Activated CD4-positive, alpha-beta T cell treated with anti-CD3 and anti-CD28 coated beads, Interleukin-2, amount 10 ng/mL, durations not matched to agents 7 days and 5 days (primary cell): Measurements from ENCODE around the gene LRRTM4. TPM values are rescaled to one million over a fixed set of nuclear protein-coding genes. Genes with fewer than 3 reads are reported as not detected.

Source experiments
- CTCF ChIA-PET: fragments of 350-600 bp; sonication (Branson Sonifier 250); formaldehyde crosslinking; loops from one replicate; lab custom pipeline; 2021; ENCODE audit warnings: antibody characterized with exemption; lab: Charles Lee
- POLR2A ChIA-PET: fragments of 350-600 bp; sonication (Branson Sonifier 250); formaldehyde crosslinking; loops from one replicate; lab custom pipeline; 2021; ENCODE audit warnings: antibody characterized with exemption; lab: Charles Lee
- DNase-seq: peaks from one replicate; pipeline ENCODE4 v3.0.0-alpha.2; 2020
- H3K27ac Mint-ChIP-seq: one replicate; pipeline ENCODE4 v1.8.0; 2021; ENCODE audit warnings: mild to moderate bottlenecking, moderate library complexity, mixed read lengths
- H3K27me3 Mint-ChIP-seq: one replicate; pipeline ENCODE4 v1.8.0; 2021; ENCODE audit warnings: mixed read lengths
- H3K36me3 Mint-ChIP-seq: one replicate; pipeline ENCODE4 v1.8.0; 2021; ENCODE audit warnings: low read depth, mixed read lengths
- H3K4me1 Mint-ChIP-seq: one replicate; pipeline ENCODE4 v1.8.0; 2021; ENCODE audit warnings: mixed read lengths
- H3K4me3 Mint-ChIP-seq: one replicate; pipeline ENCODE4 v1.8.0; 2021; ENCODE audit warnings: mild to moderate bottlenecking, moderate library complexity, mixed read lengths
- H3K9me3 Mint-ChIP-seq: one replicate; pipeline ENCODE4 v1.8.0; 2021; ENCODE audit warnings: mixed read lengths
- total RNA-seq, 2 experiments: library from RNA; stranded (reverse); gene quantifications; one replicate each; pipeline ENCODE4 v1.2.3, GENCODE V29; 2021

The LRRTM4 gene
- total RNA-seq, 2 experiments from 2014 or later, result not detected

DNA sequence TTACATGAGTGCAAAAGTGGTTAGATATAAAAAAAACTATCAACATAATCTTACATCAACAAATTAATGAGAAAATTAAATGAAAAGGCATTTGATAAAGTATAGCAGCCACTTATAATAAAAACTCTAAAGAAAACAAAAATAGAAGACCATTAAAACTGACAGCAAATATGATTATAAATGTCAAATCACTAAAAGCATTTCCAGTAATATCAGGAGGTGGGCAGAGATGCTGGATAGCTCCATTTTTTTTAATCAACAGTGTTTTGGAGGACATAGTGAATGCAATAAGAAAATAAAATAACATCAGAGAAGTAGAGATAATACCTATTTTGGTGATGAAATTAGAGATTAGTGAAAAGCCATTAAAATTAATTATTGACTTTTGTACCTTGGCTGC lies 173.4 kb downstream of the LRRTM4 start:
- no peak for DNase-seq
- POLR2A ChIA-PET, result no interaction called here
- CTCF ChIA-PET, result no interaction called here
- Mint-ChIP-seq H3K4me1 (no peaks in the 10 kb centered on the region), H3K27ac (no peak overlapping the region), H3K27me3 (no peaks in the 10 kb centered on the region), H3K36me3 (no peaks in the 10 kb centered on the region), H3K9me3 (no peaks in the 10 kb centered on the region), H3K4me3 (no peak overlapping the region)

DNA sequence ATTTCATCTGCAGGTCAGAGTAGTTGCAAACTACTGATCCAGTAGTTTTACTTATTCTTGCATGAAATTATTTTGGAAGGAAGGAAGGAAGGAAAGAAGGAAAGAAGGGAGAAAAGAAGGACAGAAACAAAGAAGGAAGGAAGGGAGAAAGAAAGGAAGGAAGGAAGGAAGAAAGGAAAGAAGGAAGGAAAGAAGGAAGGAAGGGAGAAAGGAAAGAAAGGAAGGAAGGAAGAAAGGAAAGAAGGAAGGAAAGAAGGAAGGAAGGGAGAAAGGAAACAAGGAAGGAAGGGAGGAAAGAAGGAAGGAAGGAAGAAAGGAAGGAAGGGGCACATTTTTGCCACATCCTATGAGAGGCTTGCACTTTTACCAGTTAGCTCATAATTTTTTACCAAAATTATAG lies 186.2 kb downstream of the LRRTM4 start:
- ChIA-PET CTCF (no interaction called here), POLR2A (no interaction called here)
- Mint-ChIP-seq H3K27me3 (no peaks in the 10 kb centered on the region), H3K4me3 (no peak overlapping the region), H3K36me3 (no peaks in the 10 kb centered on the region), H3K27ac (no peak overlapping the region), H3K4me1 (no peaks in the 10 kb centered on the region), H3K9me3 (peaks cover 12% of the 10 kb centered on the region)
- no peak for DNase-seq

GRCh38 chr2:77328134-77328931 lies 193.8 kb downstream of the LRRTM4 start:
- no peaks in the 10 kb centered on the region for H3K27me3 Mint-ChIP-seq
- POLR2A ChIA-PET, result no interaction called here
- H3K4me3 Mint-ChIP-seq, result no peak overlapping the region
- no peak overlapping the region for H3K27ac Mint-ChIP-seq
- H3K9me3 Mint-ChIP-seq, result peaks cover 6% of the 10 kb centered on the region
- DNase-seq, result no peak
- no peaks in the 10 kb centered on the region for H3K36me3 Mint-ChIP-seq
- H3K4me1 Mint-ChIP-seq, result no peaks in the 10 kb centered on the region
- CTCF ChIA-PET, result no interaction called here

DNA sequence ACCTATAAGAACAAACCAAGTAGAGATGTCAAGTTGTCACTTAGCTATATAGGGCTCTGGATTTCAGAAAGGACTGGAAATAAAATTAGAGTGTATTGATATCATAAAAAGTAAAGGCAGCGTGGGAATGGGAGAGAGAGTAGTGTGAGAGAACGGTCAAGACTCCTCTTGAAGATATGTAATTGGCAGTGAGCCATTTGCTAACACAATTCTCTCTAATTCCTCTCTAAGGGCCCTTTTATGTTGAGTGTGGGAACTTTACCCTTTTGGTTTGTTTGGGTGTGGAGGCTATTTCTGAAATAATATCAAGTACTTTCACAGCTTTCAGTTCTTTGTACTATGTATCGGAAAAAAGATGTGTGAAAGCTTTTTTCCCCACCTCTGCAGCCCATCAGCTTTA lies 196.8 kb downstream of the LRRTM4 start:
- CTCF ChIA-PET, result interaction anchor here (0.7 kb wide), 1 partner anchor 11 kb away, joined by 3 read pairs; no protein-coding TSS in a partner anchor
- POLR2A ChIA-PET, result no interaction called here
- Mint-ChIP-seq H3K4me1 (no peaks in the 10 kb centered on the region), H3K4me3 (no peak overlapping the region), H3K36me3 (no peaks in the 10 kb centered on the region), H3K9me3 (no peaks in the 10 kb centered on the region), H3K27me3 (no peaks in the 10 kb centered on the region), H3K27ac (no peak overlapping the region)
- no peak for DNase-seq

- Mint-ChIP-seq H3K9me3 (peaks cover 3% of the 10 kb centered on the region), H3K36me3 (no peaks in the 10 kb centered on the region), H3K27ac (no peak overlapping the region), H3K27me3 (no peaks in the 10 kb centered on the region), H3K4me1 (no peaks in the 10 kb centered on the region), H3K4me3 (no peak overlapping the region)
- no peak for DNase-seq
- ChIA-PET POLR2A (no interaction called here), CTCF (no interaction called here)
Measured at GRCh38 chr2:77322431-77322830, 199.7 kb downstream of the LRRTM4 start.

- H3K36me3 Mint-ChIP-seq, result no peaks in the 10 kb centered on the region
- no peak overlapping the region for H3K27ac Mint-ChIP-seq
- no peaks in the 10 kb centered on the region for H3K27me3 Mint-ChIP-seq
- no peak overlapping the region for H3K4me3 Mint-ChIP-seq
- no peak for DNase-seq
- CTCF ChIA-PET, result interaction anchor here (0.6 kb wide), 1 partner anchor 11 kb away, joined by 3 read pairs; no protein-coding TSS in a partner anchor
- no peaks in the 10 kb centered on the region for H3K4me1 Mint-ChIP-seq
- POLR2A ChIA-PET, result no interaction called here
- peaks cover 6% of the 10 kb centered on the region for H3K9me3 Mint-ChIP-seq
Measured at GRCh38 chr2:77314721-77315120, 207.5 kb downstream of the LRRTM4 start.

DNA sequence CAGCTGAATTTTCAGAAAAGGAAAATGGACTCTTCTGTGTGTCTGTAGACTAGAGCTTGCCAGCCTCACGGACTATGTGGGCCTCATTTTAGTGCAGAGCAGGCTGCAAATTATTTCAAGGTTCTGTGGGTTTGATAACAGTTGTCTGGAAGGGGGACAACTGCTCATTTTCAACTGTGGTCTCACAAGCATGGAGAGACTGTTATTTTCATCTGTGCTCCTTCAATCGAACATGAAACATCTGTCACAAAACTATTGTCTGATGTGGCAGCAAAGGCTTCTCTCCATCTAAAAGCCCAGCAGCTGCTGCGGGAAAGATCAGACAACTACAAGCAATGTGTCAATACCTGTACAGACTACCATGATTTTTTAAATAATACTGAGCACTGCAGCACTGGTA lies 211.8 kb downstream of the LRRTM4 start:
- Mint-ChIP-seq H3K27me3 (no peaks in the 10 kb centered on the region), H3K9me3 (peaks cover 5% of the 10 kb centered on the region), H3K4me3 (no peak overlapping the region), H3K4me1 (no peaks in the 10 kb centered on the region), H3K36me3 (no peaks in the 10 kb centered on the region), H3K27ac (no peak overlapping the region)
- ChIA-PET POLR2A (no interaction called here), CTCF (no interaction called here)
- DNase-seq, result no peak

DNA sequence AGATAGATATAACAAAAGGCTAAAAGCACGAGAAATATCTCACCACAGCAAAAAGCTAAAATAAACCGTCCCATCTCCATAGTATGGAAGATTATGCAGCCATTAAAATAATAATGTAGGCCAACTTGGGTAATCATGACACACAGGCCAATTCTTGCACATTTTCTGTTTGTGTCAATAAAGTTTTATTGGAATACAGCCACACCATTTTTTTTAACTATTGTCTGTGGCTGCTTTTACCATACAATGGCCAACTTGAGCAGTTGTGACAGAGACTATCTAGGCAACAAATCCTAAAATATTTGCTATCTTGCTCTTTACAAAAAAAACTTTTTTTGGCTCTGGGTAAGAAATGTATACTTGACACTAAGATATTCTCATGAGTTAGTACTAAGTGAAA lies 212.5 kb downstream of the LRRTM4 start:
- peaks cover 5% of the 10 kb centered on the region for H3K9me3 Mint-ChIP-seq

DNA sequence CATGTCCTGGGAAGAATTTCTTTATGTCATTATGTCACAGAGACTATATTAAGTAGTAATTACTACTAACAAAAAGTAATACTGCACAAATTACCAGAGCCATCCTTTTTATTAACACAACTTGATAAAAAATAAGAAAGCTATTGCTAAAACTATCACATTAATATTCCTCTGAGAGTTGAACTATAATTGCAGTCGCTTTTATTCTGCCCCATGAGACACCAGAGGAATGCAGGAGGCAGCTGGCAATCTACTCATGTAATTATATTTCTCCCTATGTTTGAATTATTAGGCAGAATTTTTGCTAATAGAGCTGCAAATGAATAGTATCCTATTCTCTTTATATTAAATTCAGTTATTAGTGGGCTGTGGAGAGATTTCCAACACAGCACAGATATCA lies 220.7 kb downstream of the LRRTM4 start:
- Mint-ChIP-seq H3K9me3 (peaks cover under 1% of the 10 kb centered on the region), H3K36me3 (no peaks in the 10 kb centered on the region), H3K27ac (no peak overlapping the region), H3K27me3 (no peaks in the 10 kb centered on the region), H3K4me1 (no peaks in the 10 kb centered on the region), H3K4me3 (no peak overlapping the region)
- POLR2A ChIA-PET, result no interaction called here
- DNase-seq, result no peak
- CTCF ChIA-PET, result no interaction called here

More for the DNA sequence above, 212.5 kb downstream of the LRRTM4 start:
- POLR2A ChIA-PET, result no interaction called here
- H3K27ac Mint-ChIP-seq, result no peak overlapping the region
- no peaks in the 10 kb centered on the region for H3K4me1 Mint-ChIP-seq
- no peaks in the 10 kb centered on the region for H3K27me3 Mint-ChIP-seq
- DNase-seq, result no peak
- no peaks in the 10 kb centered on the region for H3K36me3 Mint-ChIP-seq
- CTCF ChIA-PET, result no interaction called here
- H3K4me3 Mint-ChIP-seq, result no peak overlapping the region

- Mint-ChIP-seq H3K27ac (no peak overlapping the region), H3K27me3 (no peaks in the 10 kb centered on the region), H3K4me3 (no peak overlapping the region), H3K36me3 (no peaks in the 10 kb centered on the region), H3K4me1 (no peaks in the 10 kb centered on the region), H3K9me3 (no peaks in the 10 kb centered on the region)
- no peak for DNase-seq
- ChIA-PET POLR2A (no interaction called here), CTCF (no interaction called here)
Measured at GRCh38 chr2:77296791-77297190, 225.4 kb downstream of the LRRTM4 start.

GRCh38 chr2:77294474-77294873 lies 227.7 kb downstream of the LRRTM4 start:
- ChIA-PET POLR2A (no interaction called here), CTCF (no interaction called here)
- Mint-ChIP-seq H3K27me3 (no peaks in the 10 kb centered on the region), H3K4me1 (no peaks in the 10 kb centered on the region), H3K4me3 (no peak overlapping the region), H3K9me3 (no peaks in the 10 kb centered on the region), H3K36me3 (no peaks in the 10 kb centered on the region), H3K27ac (no peak overlapping the region)
- no peak for DNase-seq

- Mint-ChIP-seq H3K27ac (no peak overlapping the region), H3K4me3 (no peak overlapping the region), H3K9me3 (peaks cover 3% of the 10 kb centered on the region), H3K4me1 (no peaks in the 10 kb centered on the region), H3K36me3 (no peaks in the 10 kb centered on the region), H3K27me3 (no peaks in the 10 kb centered on the region)
- ChIA-PET POLR2A (no interaction called here), CTCF (no interaction called here)
- DNase-seq, result no peak
Measured at GRCh38 chr2:77284353-77284752, 237.8 kb downstream of the LRRTM4 start.

- Mint-ChIP-seq H3K36me3 (no peaks in the 10 kb centered on the region), H3K9me3 (peaks cover 10% of the 10 kb centered on the region), H3K27ac (no peak overlapping the region), H3K27me3 (no peaks in the 10 kb centered on the region), H3K4me1 (no peaks in the 10 kb centered on the region), H3K4me3 (no peak overlapping the region)
- CTCF ChIA-PET, result no interaction called here
- POLR2A ChIA-PET, result no interaction called here
- no peak for DNase-seq
Measured at GRCh38 chr2:77271262-77271661, 250.9 kb downstream of the LRRTM4 start.

GRCh38 chr2:77270433-77270832 lies 251.7 kb downstream of the LRRTM4 start:
- ChIA-PET CTCF (interaction anchor here (1.1 kb wide), 1 partner anchor 11 kb away, joined by 3 read pairs; no protein-coding TSS in a partner anchor), POLR2A (no interaction called here)
- Mint-ChIP-seq H3K4me1 (no peaks in the 10 kb centered on the region), H3K36me3 (no peaks in the 10 kb centered on the region), H3K27me3 (no peaks in the 10 kb centered on the region), H3K4me3 (no peak overlapping the region), H3K27ac (no peak overlapping the region), H3K9me3 (peaks cover 10% of the 10 kb centered on the region)
- DNase-seq, result no peak
